Measurements from ENCODE around the gene HPCAL4.

Gene HPCAL4

GRCh38 chr1:39691383-39692151 lies at the start of gene HPCAL4:
HPCAL4 (minus strand) TSS chr1:39691433; CDS start chr1:39684603, 6,830 bp downstream.
- DNase-seq, result peak; percentile 99

- peak; percentile 98 for DNase-seq
Observed at GRCh38 chr1:39738622-39739366, 47.6 kb upstream of the HPCAL4 start, which contains the start of gene PPIE. PPIE (plus strand) TSS chr1:39738882; CDS start chr1:39738901, 19 bp downstream.

GRCh38 chr1:39737546-39738169 lies 46.4 kb upstream of the HPCAL4 start:
- DNase-seq, result no peak

- no peak for DNase-seq
Observed at GRCh38 chr1:39735731-39736130, 44.5 kb upstream of the HPCAL4 start.

- DNase-seq, result no peak
Observed at GRCh38 chr1:39733161-39733560, 41.9 kb upstream of the HPCAL4 start.

GRCh38 chr1:39732730-39733129 lies 41.5 kb upstream of the HPCAL4 start:
- DNase-seq, result no peak

- DNase-seq, result no peak
Observed at GRCh38 chr1:39729842-39730241, 38.6 kb upstream of the HPCAL4 start.

- DNase-seq, result no peak
Observed at GRCh38 chr1:39729030-39729429, 37.8 kb upstream of the HPCAL4 start.

- peak; percentile 68 for DNase-seq
Observed at GRCh38 chr1:39727932-39728317, 36.7 kb upstream of the HPCAL4 start.

GRCh38 chr1:39727221-39727931 lies 36.1 kb upstream of the HPCAL4 start:
- DNase-seq, result peak; percentile 50

- DNase-seq, result no peak
Observed at GRCh38 chr1:39726600-39726999, 35.4 kb upstream of the HPCAL4 start.

GRCh38 chr1:39722495-39722894 lies 31.3 kb upstream of the HPCAL4 start:
- DNase-seq, result peak; percentile 70

GRCh38 chr1:39721664-39722063 lies 30.4 kb upstream of the HPCAL4 start:
- DNase-seq, result peak; percentile 30

- peak; percentile 87 for DNase-seq
Observed at GRCh38 chr1:39720094-39720999, 29.1 kb upstream of the HPCAL4 start.

GRCh38 chr1:39717809-39718208 lies 26.6 kb upstream of the HPCAL4 start:
- no peak for DNase-seq

- DNase-seq, result no peak
Observed at GRCh38 chr1:39713557-39713956, 22.3 kb upstream of the HPCAL4 start.

GRCh38 chr1:39711966-39712340 lies 20.7 kb upstream of the HPCAL4 start:
- DNase-seq, result no peak

- no peak for DNase-seq
Observed at GRCh38 chr1:39711104-39711965, 20.1 kb upstream of the HPCAL4 start.

GRCh38 chr1:39707506-39707905 lies 16.3 kb upstream of the HPCAL4 start:
- no peak for DNase-seq

GRCh38 chr1:39704757-39705156 lies 13.5 kb upstream of the HPCAL4 start:
- DNase-seq, result no peak

- peak; percentile 73 for DNase-seq
Observed at GRCh38 chr1:39701049-39701439, 9.8 kb upstream of the HPCAL4 start.
